GM19099 (cell line): ENCODE data around the gene AGPAT2.

Source experiments
- POLR2A ChIP-seq: IDR thresholded peaks from 3 replicates; pipeline ENCODE4 v1.6.1; 2011; ENCODE audit warnings: low read depth; ENCODE audit not compliant: insufficient read length; ENCODE audit errors: extremely low read depth

AGPAT2 gene

DNA sequence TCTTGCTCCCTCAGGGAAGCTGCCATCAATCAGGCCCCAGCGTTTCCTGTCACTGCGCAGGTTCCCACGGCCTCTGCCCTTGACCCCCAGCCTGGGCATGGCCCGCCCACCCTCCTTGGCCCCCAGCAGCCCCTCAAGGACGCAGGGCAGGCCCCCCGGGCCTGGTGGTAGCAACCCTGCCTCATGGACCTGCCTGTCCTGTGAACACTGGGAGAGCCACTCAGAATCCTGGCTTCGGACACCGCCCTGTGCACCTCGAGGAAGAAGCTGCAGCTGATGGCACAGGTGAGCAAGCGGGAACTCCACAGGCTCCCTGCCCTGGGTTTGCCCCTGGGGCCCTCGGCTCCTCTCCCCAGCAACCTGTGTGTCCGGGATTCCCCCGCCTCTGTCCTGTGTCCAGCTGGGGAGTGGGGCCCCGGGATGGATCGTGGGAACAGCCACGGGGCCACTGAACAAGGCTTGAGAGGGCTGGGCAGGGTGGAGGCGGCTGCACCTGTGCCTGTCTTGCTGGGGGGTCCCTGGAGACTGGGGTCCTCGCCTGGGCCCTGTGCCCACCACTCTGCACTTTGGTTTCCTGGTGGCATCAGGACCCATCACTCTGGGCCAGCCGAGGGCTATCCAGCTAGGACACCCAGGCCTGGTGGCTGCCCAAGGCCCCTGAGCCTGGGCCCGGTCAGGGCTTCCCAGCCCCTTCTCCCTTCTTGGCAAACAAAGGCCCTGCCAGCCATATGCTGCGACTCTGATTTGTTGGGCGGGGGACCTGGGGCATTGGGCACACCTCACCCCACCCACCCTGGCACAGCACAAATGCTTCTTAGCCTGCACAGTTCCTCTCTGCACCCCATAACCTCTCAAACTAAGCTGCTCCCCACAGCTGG, 58.0 kb downstream of the AGPAT2 start:
- no peak for TF ChIP-seq POLR2A

DNA sequence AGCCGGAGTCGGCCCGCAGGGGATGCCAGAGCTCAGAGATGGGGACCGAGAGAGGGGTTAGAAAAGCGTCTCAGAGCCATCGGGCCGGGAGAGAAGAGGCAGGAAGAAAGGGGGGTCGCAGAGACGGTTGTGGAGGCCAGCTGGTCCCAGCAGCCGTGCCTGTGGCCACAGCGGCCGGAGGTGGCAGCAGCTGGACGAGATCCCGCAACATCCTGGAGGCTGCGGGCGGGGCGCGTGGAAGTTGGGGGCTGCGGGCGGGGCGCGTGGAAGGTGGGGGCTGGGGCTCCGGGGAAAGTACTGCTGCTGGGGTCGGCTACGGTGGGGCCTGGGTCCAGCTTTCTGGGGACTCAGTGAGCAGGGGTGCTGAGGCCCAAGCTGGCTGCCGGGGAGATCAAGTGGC, 59.0 kb downstream of the AGPAT2 start:
- TF ChIP-seq POLR2A = no peak

DNA sequence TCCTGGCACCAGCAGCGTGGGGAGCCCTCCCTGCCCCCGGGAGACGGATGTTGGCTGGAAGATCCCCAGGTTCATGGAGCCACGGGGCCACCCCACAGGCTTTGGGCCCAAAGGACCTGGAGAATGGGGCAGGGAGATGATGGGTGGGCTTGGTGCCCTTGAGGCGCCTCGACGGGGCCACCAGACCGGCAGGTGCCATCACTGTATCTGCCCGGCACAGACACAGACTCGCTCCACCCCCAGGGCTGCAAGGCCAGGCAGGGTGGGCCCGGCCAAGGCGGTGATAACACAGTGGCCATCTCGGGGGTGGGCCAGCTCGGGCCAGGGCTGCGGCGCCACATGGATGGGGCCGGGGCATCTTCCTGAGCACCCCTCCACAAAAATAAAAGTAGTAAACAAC, 59.6 kb downstream of the AGPAT2 start:
- no peak for TF ChIP-seq POLR2A

DNA sequence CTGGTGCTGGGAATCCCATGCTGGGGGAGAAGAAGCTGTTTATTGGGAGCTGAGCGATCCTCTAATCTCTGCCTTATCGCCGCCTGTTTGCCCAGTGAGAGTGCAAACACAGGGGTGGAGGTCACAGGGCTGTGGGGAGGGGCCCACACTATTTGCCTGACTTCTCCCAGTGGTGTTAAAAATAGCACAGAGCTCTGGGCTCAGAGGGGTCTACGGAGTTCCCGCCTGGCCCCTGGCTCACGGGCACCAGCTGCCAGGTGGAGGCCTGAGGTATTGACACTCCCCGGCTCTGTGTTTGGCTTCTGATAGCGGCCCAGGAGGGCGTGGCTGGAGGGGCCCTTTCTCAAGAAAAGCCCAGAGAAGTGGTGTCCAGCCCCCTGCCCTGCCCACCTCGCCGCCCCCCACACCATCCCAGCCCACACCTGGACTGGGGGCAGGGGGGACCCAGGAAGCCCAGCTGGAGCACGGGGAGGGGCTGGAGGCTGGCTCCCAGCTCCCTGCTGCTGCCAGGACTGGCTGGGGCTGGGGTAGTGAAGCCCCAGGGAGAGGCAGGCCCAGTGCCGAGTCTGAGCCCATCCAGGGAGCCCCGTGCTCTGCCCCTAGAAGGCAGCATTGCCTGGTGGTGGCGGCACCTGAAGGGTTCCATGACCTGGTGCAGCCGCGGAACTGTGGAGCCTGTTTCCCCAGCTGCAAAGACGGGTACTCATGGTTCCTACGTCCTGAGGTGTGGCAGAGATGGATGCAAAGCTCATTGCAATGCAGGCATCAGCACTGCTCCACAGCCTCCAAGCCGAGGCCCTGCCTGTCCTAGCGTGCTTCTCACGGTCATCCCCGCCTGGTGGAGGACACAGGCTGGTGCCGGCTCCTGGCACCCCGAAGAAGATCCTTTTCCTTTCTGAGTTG, 60.3 kb downstream of the AGPAT2 start:
- no peak for TF ChIP-seq POLR2A

DNA sequence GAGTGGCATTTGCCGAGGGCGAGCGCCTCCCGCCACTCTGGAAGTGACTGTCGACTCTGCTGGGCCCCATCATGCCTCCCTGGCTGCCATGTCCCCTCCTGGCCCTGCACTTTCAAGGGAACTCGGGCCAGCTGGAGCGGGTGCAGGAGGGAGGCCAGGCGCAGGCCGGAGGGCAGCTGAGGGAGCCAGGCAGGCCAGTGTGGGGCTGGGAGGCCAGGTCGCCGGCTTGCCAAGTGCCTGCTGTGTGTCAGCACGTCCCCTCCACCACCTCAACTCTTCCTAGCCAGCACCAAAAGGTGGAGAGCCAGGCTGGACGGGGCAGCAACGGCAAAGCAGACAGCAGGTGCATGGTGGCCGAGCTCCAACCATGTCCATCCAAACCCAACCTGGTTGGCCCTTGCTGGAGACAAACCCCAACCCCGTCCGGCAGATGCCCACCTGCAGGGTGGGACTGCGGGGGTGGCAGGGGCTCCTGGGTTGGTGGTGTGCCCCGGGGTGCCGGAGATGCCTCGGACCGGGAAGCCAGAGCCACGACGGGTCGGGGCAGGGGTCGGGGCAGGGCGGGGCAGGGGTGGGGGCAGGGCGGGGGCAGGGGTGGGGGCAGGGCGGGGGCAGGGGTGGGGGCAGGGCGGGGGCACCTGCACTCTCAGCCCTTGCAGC, 61.1 kb downstream of the AGPAT2 start:
- TF ChIP-seq POLR2A = no peak

DNA sequence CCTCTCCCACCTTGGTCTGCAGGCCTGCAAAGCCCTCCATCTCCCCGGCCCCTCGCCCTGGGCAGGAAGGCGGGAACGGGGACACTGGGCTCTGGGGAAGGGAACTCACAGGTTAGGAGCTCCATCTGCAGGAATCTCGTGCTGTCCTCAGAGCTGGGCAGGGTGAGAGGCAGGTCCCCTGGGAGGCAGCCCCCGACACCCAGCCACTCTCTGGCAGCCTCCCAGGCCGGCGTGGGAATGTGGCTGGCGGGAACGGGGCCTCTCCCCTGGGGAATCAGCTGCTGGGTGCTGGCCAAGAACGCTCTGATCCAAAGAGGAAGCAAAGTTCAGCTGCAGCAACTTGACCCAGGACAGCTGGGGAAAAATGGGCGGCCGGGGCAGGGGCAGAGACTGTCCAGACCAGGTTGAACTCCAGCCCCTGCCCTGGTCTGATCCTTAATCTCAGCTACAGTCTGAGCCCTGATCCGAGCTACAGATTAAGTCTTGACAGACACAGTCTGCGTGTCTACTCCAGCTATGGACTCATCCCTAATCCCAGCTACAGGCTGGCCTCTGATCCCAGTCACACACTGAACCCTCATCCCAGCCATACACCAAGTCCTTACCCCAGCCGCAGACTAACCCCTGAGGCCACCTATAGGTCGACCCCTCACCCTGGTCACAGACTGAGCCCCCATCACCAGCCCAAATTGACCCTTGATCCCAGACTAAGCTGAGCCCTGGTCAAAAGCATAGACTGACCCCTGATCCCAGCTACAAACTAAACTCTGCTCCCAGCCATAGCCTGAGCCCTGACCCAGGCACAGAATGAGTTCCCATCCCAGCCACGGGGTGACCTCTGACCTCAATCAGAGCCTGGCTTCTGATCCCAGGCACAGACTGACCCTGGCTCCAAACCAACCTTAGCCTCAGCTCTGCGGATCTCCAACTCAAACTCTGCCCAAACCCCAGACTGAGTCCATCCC, 61.9 kb downstream of the AGPAT2 start:
- TF ChIP-seq POLR2A = no peak

DNA sequence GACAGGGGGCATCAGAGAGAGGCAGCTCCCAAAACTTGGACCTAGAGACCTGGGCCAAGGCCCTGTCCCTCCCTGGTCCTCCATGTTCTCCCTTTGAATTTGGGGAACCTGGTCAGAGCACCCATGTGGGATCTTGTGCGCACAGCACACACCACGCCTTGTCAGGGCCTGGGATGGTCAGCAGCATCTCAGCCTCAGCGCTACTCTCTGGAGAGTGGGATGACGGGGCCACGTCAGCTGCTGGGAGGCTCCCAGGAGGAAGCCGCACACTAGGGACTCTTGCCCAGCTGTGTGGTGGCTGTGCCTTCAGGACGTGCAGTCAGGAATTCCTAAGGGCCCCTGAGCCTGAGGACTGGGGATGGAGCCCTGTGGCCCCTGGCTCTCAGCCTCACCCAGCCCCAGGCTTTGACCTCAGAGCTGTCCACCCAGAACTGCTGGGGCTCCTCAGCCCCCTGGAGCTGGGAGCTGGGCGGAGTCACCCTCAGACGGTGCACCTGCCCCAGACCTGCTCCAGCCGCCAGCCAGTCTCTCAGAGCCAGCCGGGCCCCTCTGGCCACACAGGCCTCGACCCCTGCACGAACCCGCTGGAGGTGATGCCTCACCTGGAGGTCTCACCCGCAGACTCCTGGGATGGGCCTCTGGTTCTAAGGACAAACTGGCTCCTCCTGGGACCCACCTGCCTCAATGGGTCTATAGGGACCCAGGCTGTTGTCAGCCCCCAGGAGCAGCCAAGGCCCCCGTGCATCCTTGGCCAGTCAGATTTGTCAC, 62.9 kb downstream of the AGPAT2 start:
- TF ChIP-seq POLR2A = no peak

DNA sequence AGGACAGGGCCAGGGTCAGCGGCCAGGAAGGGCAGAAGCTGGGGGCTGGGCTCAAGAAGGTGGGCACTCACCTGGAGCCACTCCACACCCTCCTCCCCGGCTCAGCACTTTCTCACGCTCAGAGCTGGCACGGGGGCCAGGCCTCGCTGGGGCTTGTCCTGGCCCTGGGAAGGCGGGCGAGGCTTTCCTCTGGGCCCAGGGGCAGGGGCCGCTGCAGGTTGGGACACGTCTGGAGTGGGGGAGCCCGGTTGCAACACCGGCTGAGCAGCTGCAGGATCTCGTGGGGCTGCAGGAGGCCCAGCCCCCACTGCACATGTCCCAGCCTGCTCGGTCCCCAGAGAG, 63.4 kb downstream of the AGPAT2 start:
- TF ChIP-seq POLR2A = no peak
